Cardiac muscle cell (in vitro differentiated cells and primary cell): Measurements from ENCODE around the gene MXI1. TPM values are rescaled to one million over a fixed set of nuclear protein-coding genes. Genes with fewer than 3 reads are reported as not detected.

ENCODE experiments used
- DNase-seq, 2 donors: peaks; one replicate each; pipeline versions ENCODE4 v3.0.0 to v3.0.0-alpha.2; 2010 to 2017; ENCODE audit warnings: low read depth in 1 of 2, low spot score in 1 of 2
- H3K27ac ChIP-seq: fragments of 200-600 bp; sonication (generic); 2 replicates; pipeline ENCODE4 v1.5.1; 2016
- H3K27me3 ChIP-seq: fragments of 200-600 bp; sonication (generic); 2 replicates; pipeline ENCODE4 v1.6.0; 2016; ENCODE audit warnings: control low read depth
- H3K36me3 ChIP-seq: fragments of 200-600 bp; sonication (generic); 2 replicates; pipeline ENCODE4 v1.5.1; 2016; ENCODE audit warnings: control low read depth
- H3K4me1 ChIP-seq: fragments of 200-600 bp; sonication (generic); 2 replicates; pipeline ENCODE4 v1.8.1; 2017; ENCODE audit warnings: low read depth, mild to moderate bottlenecking, mixed run types
- H3K4me3 ChIP-seq: fragments of 200-600 bp; sonication (generic); 2 replicates; pipeline ENCODE4 v1.5.1; 2016; ENCODE audit warnings: mild to moderate bottlenecking
- H3K9me3 ChIP-seq: fragments of 200-600 bp; sonication (generic); 2 replicates; pipeline ENCODE4 v1.5.1; 2017; ENCODE audit warnings: low read depth, mild to moderate bottlenecking, control low read depth
- polyA plus RNA-seq: library from polyadenylated mRNA; unstranded; fragments of >200 nt; fragmentation: Nextera tagmentation; extraction: Ambion mirVana; gene quantifications from 2 replicates; pipeline ENCODE4 v1.2.1, GENCODE V29; 2016
- total RNA-seq: library from RNA; depleted of rRNA; stranded (reverse); fragments of >200 nt; gene quantifications from 2 replicates; pipeline ENCODE4 v1.2.3, GENCODE V29; 2016
- TF ChIP-seq, protein P1 (sequence below): IDR thresholded peaks from 2 replicates; pipeline ENCODE4 v1.5.1; 2012; ENCODE audit warnings: low read depth, mild to moderate bottlenecking, low read length

The MXI1 gene
- total and polyA plus RNA-seq, 2 experiments from 2014 or later = 55.0 to 68.4 TPM

- H3K36me3 ChIP-seq = no peaks in the 10 kb centered on the region
- H3K4me3 ChIP-seq = no peak overlapping the region
- TF ChIP-seq, protein P1, sequence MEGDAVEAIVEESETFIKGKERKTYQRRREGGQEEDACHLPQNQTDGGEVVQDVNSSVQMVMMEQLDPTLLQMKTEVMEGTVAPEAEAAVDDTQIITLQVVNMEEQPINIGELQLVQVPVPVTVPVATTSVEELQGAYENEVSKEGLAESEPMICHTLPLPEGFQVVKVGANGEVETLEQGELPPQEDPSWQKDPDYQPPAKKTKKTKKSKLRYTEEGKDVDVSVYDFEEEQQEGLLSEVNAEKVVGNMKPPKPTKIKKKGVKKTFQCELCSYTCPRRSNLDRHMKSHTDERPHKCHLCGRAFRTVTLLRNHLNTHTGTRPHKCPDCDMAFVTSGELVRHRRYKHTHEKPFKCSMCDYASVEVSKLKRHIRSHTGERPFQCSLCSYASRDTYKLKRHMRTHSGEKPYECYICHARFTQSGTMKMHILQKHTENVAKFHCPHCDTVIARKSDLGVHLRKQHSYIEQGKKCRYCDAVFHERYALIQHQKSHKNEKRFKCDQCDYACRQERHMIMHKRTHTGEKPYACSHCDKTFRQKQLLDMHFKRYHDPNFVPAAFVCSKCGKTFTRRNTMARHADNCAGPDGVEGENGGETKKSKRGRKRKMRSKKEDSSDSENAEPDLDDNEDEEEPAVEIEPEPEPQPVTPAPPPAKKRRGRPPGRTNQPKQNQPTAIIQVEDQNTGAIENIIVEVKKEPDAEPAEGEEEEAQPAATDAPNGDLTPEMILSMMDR = no peak
- no peak overlapping the region for H3K27ac ChIP-seq
- H3K9me3 ChIP-seq = no peaks in the 10 kb centered on the region
- H3K27me3 ChIP-seq = no peaks in the 10 kb centered on the region
- DNase-seq = no peak
- peaks cover 5% of the 10 kb centered on the region for H3K4me1 ChIP-seq
Observed at GRCh38 chr10:110313674-110314073, 106.3 kb downstream of the MXI1 start.

- H3K27me3 ChIP-seq = no peaks in the 10 kb centered on the region
- H3K4me3 ChIP-seq = no peak overlapping the region
- no peaks in the 10 kb centered on the region for H3K4me1 ChIP-seq
- DNase-seq = no peak
- TF ChIP-seq, protein P1 = no peak
- no peaks in the 10 kb centered on the region for H3K9me3 ChIP-seq
- no peaks in the 10 kb centered on the region for H3K36me3 ChIP-seq
- no peak overlapping the region for H3K27ac ChIP-seq
Observed at GRCh38 chr10:110317866-110318850, 110.8 kb downstream of the MXI1 start.

DNA sequence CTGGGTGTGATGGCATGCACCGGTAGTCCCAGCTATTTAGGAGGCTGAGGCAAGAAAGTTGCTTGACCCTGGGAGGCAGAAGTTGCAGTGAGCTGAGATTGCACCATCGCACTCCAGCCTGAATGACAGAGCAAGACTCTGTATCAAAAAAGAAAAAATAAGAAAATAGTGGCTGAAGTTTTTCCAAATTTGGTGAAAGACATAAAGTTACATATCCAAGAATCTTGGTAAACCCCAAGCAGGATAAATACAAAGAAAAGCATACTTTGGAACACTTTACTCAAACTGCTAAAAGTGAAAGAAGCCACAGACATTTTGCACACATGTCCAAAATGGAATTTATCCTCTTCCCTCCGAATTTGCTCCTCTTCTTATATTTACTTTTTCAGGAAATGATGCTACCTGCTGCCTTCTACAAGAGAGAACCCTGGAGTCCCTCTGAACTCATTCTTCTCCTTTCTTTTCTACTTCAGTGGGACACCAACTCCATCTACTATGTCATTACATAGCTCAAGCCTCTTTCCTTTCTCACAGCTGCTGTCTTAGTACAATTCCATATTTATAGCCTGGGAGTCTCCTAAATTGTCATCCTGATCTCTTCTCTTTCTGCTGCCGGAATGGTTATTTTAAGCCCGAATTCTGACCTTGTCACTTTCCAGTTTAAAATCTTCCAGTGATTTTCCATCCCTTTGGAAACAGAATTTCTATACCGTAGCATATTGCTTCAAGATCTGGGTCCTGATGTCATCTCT is 114.6 kb downstream of the MXI1 start:
- Histone ChIP-seq H3K27ac (no peak overlapping the region), H3K36me3 (no peaks in the 10 kb centered on the region), H3K27me3 (no peaks in the 10 kb centered on the region), H3K9me3 (no peaks in the 10 kb centered on the region), H3K4me3 (no peak overlapping the region), H3K4me1 (no peaks in the 10 kb centered on the region)
- TF ChIP-seq, protein P1 = no peak
- no peak for DNase-seq

- no peaks in the 10 kb centered on the region for H3K9me3 ChIP-seq
- TF ChIP-seq, protein P1 = no peak
- peak in 1 of 2 donors; percentile 76 for DNase-seq
- H3K4me1 ChIP-seq = no peaks in the 10 kb centered on the region
- H3K36me3 ChIP-seq = no peaks in the 10 kb centered on the region
- no peak overlapping the region for H3K4me3 ChIP-seq
- H3K27ac ChIP-seq = no peak overlapping the region
- no peaks in the 10 kb centered on the region for H3K27me3 ChIP-seq
Observed at GRCh38 chr10:110323503-110323902, 116.1 kb downstream of the MXI1 start.

- Histone ChIP-seq H3K27ac (no peak overlapping the region), H3K27me3 (no peaks in the 10 kb centered on the region)
- no peak for DNase-seq
Observed at GRCh38 chr10:110324201-110324804, 116.9 kb downstream of the MXI1 start.

More at GRCh38 chr10:110324201-110324804, 116.9 kb downstream of the MXI1 start:
- H3K4me1 ChIP-seq = no peaks in the 10 kb centered on the region
- H3K36me3 ChIP-seq = no peaks in the 10 kb centered on the region
- no peaks in the 10 kb centered on the region for H3K9me3 ChIP-seq
- H3K4me3 ChIP-seq = no peak overlapping the region
- TF ChIP-seq, protein P1 = no peak
